ENCODE measurements around the gene GOLIM4.

The GOLIM4 gene

GRCh38 chr3:167983583-167983982, 112.1 kb downstream of the GOLIM4 start:
- no peak for DNase-seq

GRCh38 chr3:167978486-167978885, 117.2 kb downstream of the GOLIM4 start:
- no peak for DNase-seq

- DNase-seq = peak in 2 of 3 experiments; percentile 41 to 57
Measured at GRCh38 chr3:167978071-167978470, 117.7 kb downstream of the GOLIM4 start.

GRCh38 chr3:167976516-167977361, 119.0 kb downstream of the GOLIM4 start:
- DNase-seq = no peak

GRCh38 chr3:167973901-167974300, 121.8 kb downstream of the GOLIM4 start:
- DNase-seq = no peak

GRCh38 chr3:167973046-167973445, 122.7 kb downstream of the GOLIM4 start:
- DNase-seq = no peak

GRCh38 chr3:167972502-167972901, 123.2 kb downstream of the GOLIM4 start:
- no peak for DNase-seq

- no peak for DNase-seq
Measured at GRCh38 chr3:167969548-167969947, 126.2 kb downstream of the GOLIM4 start.

GRCh38 chr3:167967257-167968036, 128.3 kb downstream of the GOLIM4 start:
- DNase-seq = peak in 1 of 3 experiments; percentile 9
